GM18517 (cell line): ENCODE results near the gene KLHL8.
"Not testable (repeated sequence)": the region's sequence is repeated elsewhere in the genome, so short reads cannot be mapped to it uniquely, and the experiment has no call there.

ENCODE experiments used
- ATAC-seq: cut with Tn5 transposase; IDR thresholded peaks from one replicate; pipeline ENCODE4 v1.9.1; 2021; ENCODE audit warnings: mild to moderate bottlenecking, moderate library complexity; ENCODE audit not compliant: unreplicated experiment

Gene KLHL8

GRCh38 chr4:87228262-87228860 lies 7.9 kb upstream of the KLHL8 start:
- no peak for ATAC-seq

GRCh38 chr4:87227751-87228151 lies 7.3 kb upstream of the KLHL8 start:
- no peak for ATAC-seq

- no peak for ATAC-seq
Measured at GRCh38 chr4:87225936-87226335, 5.5 kb upstream of the KLHL8 start.

GRCh38 chr4:87224141-87224923 lies 3.9 kb upstream of the KLHL8 start:
- no peak for ATAC-seq

GRCh38 chr4:87219632-87220093 lies 755 bp downstream of the KLHL8 start:
- ATAC-seq = peak; percentile 43

- not testable (repeated sequence) for ATAC-seq
Measured at GRCh38 chr4:87217235-87217763, 3.1 kb downstream of the KLHL8 start.

GRCh38 chr4:87216469-87216868 lies 3.9 kb downstream of the KLHL8 start:
- no peak for ATAC-seq

- no peak for ATAC-seq
Measured at GRCh38 chr4:87213421-87214075, 6.9 kb downstream of the KLHL8 start.

GRCh38 chr4:87211249-87211952 lies 9.0 kb downstream of the KLHL8 start:
- no peak for ATAC-seq

GRCh38 chr4:87209696-87210095 lies 10.7 kb downstream of the KLHL8 start:
- ATAC-seq = no peak

- ATAC-seq = no peak
Measured at GRCh38 chr4:87209182-87209581, 11.2 kb downstream of the KLHL8 start.

GRCh38 chr4:87204559-87204958 lies 15.9 kb downstream of the KLHL8 start:
- no peak for ATAC-seq

- no peak for ATAC-seq
Measured at GRCh38 chr4:87196927-87197326, 23.5 kb downstream of the KLHL8 start.

- no peak for ATAC-seq
Measured at GRCh38 chr4:87196146-87196545, 24.3 kb downstream of the KLHL8 start.

- no peak for ATAC-seq
Measured at GRCh38 chr4:87193958-87194675, 26.3 kb downstream of the KLHL8 start.

- ATAC-seq = no peak
Measured at GRCh38 chr4:87192145-87192919, 28.1 kb downstream of the KLHL8 start.

GRCh38 chr4:87188932-87189331 lies 31.5 kb downstream of the KLHL8 start:
- no peak for ATAC-seq

- ATAC-seq = no peak
Measured at GRCh38 chr4:87188048-87188447, 32.4 kb downstream of the KLHL8 start.

- ATAC-seq = no peak
Measured at GRCh38 chr4:87185146-87185870, 35.1 kb downstream of the KLHL8 start.
